RWPE1 (cell line): ENCODE data around the gene KIRREL3.
A peak's percentile ranks its signal among the peaks of the same experiment; 100 is the strongest.

Source experiments
- CTCF ChIA-PET: fragments of 350-600 bp; sonication (Branson Sonifier 250); formaldehyde crosslinking; extraction: SDS; loops from one replicate; lab custom pipeline; 2021; lab: Yijun Ruan, JAX
- POLR2A ChIA-PET: fragments of 400-600 bp; formaldehyde crosslinking; extraction: SDS; loops from one replicate; lab custom pipeline; 2020; ENCODE audit warnings: antibody characterized with exemption; ENCODE audit not compliant: low non-redundant PET; lab: Yijun Ruan, JAX
- DNase-seq: peaks from one replicate; pipeline ENCODE4 v3.0.0; 2012; ENCODE audit warnings: low spot score
- H3K27ac ChIP-seq: fragments of 450-650 bp; 2 replicates; pipeline ENCODE4 v1.5.1; 2017
- TF ChIP-seq, protein P1 (sequence below): fragments of 450-650 bp; conservative IDR thresholded peaks from 2 replicates; pipeline ENCODE4 v1.5.1; 2017; ENCODE audit warnings: low read depth, mild to moderate bottlenecking

Gene KIRREL3

DNA sequence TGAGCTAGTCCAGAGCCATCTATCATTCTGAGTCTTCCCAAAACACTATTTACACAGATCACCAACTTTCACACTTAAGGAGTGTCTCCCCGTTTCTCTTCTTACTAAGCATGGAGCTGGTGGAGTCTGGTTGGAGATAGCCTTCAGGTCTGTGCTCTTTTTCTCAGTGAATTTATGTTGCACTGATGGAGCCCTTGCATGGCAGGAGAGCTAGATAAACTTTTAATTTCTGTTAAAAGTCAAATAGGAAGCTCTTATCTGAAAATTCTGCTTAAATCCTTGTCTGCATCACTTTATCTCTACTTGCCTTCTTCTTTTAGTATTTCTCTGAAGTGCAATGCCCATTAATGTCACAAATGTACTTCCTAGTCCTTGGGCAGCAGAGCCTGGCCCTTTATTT lies 581.7 kb downstream of the KIRREL3 start:
- CTCF ChIA-PET = no interaction called here
- POLR2A ChIA-PET = no interaction called here
- DNase-seq = no peak
- no peak overlapping the region for H3K27ac ChIP-seq
- TF ChIP-seq, protein P1, sequence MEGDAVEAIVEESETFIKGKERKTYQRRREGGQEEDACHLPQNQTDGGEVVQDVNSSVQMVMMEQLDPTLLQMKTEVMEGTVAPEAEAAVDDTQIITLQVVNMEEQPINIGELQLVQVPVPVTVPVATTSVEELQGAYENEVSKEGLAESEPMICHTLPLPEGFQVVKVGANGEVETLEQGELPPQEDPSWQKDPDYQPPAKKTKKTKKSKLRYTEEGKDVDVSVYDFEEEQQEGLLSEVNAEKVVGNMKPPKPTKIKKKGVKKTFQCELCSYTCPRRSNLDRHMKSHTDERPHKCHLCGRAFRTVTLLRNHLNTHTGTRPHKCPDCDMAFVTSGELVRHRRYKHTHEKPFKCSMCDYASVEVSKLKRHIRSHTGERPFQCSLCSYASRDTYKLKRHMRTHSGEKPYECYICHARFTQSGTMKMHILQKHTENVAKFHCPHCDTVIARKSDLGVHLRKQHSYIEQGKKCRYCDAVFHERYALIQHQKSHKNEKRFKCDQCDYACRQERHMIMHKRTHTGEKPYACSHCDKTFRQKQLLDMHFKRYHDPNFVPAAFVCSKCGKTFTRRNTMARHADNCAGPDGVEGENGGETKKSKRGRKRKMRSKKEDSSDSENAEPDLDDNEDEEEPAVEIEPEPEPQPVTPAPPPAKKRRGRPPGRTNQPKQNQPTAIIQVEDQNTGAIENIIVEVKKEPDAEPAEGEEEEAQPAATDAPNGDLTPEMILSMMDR = no peak

DNA sequence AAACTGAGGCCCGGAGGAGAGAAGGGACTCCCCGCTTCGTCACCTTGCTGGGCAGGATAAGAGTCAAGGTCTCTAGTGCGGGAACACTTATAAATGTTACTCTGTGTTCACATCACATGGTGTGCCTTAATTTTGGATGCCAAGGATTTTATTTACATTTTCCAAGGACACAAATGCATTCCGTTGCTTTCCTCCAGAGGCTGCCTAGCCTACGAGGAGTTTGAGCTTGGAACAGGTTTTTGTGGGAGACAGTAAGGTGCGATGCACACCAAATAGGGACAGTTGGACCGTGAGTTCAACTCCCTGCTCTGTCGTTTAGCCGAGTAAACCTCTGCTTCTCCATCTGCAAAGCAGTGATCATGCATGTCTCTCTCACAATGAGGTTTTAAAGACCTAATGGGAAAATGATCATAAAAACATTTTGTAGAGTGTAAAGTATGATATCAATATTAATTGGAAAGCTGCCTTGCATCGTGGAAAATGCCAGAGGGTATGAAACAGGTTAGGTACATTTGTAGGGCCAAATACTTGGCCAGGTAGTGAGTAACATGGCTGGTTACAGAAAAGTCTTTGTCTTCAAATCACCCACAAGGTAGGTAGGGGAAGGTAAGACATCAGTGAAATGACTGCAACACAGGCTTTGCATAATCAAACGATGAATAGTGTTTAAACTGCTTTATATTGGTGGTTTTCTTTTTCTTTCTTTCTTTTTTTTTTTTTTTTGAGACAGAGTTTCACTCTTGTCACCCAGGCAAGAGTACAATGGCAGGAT lies 583.3 kb downstream of the KIRREL3 start:
- ChIA-PET POLR2A (no interaction called here), CTCF (interaction anchor here (0.6 to 1.2 kb wide), 2 partner anchors 82 to 107 kb away, joined by 3 to 5 read pairs; no protein-coding TSS in a partner anchor)
- H3K27ac ChIP-seq = peak overlapping the region; percentile 90
- TF ChIP-seq, protein P1 = no peak
- no peak for DNase-seq

DNA sequence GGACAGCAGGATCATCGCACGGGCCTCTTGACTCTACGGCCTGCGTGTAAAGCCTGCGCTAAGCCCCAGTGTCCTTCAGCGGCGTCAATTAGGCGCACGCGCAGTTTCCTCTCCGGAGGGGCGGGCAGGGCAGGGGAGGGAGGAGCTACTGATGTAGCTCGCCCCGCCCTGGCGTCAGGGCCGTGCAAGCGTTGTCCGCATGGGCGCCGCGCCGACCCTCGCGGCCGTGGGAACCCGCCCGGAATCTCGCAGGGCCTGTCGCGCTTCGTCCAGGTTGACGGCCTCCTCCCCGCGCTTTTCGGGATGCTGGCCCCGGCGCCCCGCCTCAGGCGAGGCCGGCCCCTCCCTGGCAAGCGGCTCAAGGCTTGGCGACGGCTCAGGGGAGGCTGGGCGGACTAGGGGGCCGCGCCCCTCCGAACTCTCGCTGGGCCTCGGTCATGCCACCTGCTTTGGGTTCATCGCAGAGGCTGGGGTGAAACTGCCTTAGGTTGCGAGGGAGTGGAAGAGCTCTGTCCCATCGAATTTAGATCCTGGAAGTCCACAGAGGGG lies 584.0 kb downstream of the KIRREL3 start:
- peak overlapping the region; percentile 90 for H3K27ac ChIP-seq
- ChIA-PET CTCF (interaction anchor here (1.2 kb wide), 1 partner anchor 107 kb away, joined by 5 read pairs; no protein-coding TSS in a partner anchor), POLR2A (no interaction called here)
- TF ChIP-seq, protein P1 = no peak
- DNase-seq = peak; percentile 83

DNA sequence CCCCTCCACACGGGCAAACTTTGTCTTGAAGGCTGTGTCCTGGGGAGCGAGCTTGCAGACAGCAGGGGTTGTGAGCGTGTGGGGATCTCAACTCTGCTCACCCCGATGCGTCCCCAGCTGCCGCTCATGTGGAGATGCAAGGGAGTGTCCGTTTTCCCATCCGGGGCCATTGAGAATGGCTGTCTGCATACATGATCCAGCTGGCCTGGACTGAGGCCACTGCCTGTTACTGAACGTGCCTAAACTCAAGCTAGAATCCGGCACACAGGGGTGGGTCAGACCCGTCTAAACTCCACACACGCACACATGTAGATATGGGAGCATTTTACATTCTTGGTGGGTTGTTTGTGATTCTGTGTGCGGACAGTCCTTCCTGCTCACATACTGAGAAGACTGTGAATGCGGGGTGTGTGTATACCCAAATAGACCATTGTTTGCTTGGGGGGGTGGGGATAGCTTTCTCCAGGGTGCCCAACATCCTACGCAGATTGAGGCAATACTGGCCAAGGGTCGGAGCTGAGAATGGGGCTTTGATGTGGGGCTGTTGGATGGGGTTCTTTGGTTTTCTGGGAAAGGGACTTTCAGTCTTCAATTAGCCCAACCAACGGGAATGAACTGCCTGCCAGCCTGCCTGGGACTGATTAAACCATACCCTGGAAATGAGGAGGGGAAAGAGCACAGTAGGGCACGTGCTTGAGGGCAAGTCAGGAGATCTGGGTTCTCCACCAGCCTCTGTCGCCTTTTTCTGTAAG lies 584.7 kb downstream of the KIRREL3 start:
- DNase-seq = no peak
- POLR2A ChIA-PET = interaction anchor here (0.6 kb wide), 1 partner anchor 60 kb away, joined by 3 read pairs; the partner anchor contains the start of gene ST3GAL4
- peak overlapping the region; percentile 90 for H3K27ac ChIP-seq
- TF ChIP-seq, protein P1 = no peak
- CTCF ChIA-PET = no interaction called here

DNA sequence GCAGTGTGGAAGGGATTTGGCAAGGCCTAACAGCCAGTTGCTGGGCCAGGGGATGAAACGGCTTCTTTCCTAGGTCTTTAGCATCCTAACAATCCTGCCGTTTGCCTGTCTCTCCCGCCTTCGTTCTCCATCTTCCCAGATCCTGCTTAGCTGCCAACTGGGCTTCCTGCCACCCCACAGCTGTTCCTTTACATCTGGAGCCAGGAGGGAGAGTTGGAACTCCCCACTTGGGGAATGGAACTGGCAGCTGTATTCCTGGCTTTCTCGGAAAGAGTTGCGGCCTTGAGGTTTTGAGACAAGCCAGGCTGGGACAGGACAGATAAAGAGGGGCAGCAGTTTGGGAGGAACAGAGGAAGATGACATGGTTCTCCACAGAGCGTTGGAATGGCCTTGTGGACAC lies 585.4 kb downstream of the KIRREL3 start:
- CTCF ChIA-PET = no interaction called here

More for the DNA sequence above, 585.4 kb downstream of the KIRREL3 start:
- peak overlapping the region; percentile 90 for H3K27ac ChIP-seq
- no peak for DNase-seq
- POLR2A ChIA-PET = interaction anchor here (0.6 kb wide), 1 partner anchor 60 kb away, joined by 3 read pairs; the partner anchor contains the start of gene ST3GAL4
- TF ChIP-seq, protein P1 = no peak
